Thyroid gland (tissue), 4 donors: ENCODE measurements around the gene F2RL2. TPM values are rescaled to one million over a fixed set of nuclear protein-coding genes. Genes with fewer than 3 reads are reported as not detected.
A peak's percentile ranks its signal among the peaks of the same experiment; 100 is the strongest.

ENCODE experiments used
- DNase-seq, 2 donors: peaks; one replicate each; pipeline ENCODE4 v3.0.0-alpha.2; 2019
- H3K27ac ChIP-seq, 3 donors: fragments of 200-600 bp; sonication (generic); 1 replicate in 2 of 3; 2 replicates in 1 of 3; pipeline ENCODE4 v1.5.1; 2016 to 2019; ENCODE audit warnings: mild to moderate bottlenecking in 1 of 3, moderate library complexity in 1 of 3
- H3K27me3 ChIP-seq: fragments of 200-600 bp; sonication (generic); one replicate; pipeline ENCODE4 v1.5.1; 2019
- H3K36me3 ChIP-seq, 2 donors: fragments of 200-600 bp; sonication (generic); one replicate each; pipeline ENCODE4 v1.5.1; 2016 to 2019
- H3K4me1 ChIP-seq, 2 donors: fragments of 200-600 bp; sonication (generic); one replicate each; pipeline ENCODE4 v1.5.1; 2017 to 2019
- H3K4me3 ChIP-seq, 3 donors: fragments of 200-600 bp; sonication (generic); replicated peaks in 1 of 3; 1 replicate in 2 of 3; 2 replicates in 1 of 3; pipeline ENCODE4 v1.5.1; 2016; ENCODE audit warnings: mild to moderate bottlenecking in 1 of 3
- H3K9me3 ChIP-seq: fragments of 200-600 bp; sonication (generic); one replicate; pipeline ENCODE4 v1.5.1; 2017
- CTCF ChIP-seq, 6 experiments: fragments of 200-600 bp in 3 of 6; fragments of 450-650 bp in 3 of 6; sonication (generic) in 3 of 6; IDR thresholded peaks; one replicate each; pipeline ENCODE4 v1.5.1; 2016 to 2019; ENCODE audit warnings: antibody characterized with exemption in 6 of 6, mild to moderate bottlenecking in 2 of 6, inconsistent platforms in 1 of 6, moderate library complexity in 1 of 6
- POLR2A ChIP-seq, 2 donors: fragments of 450-650 bp; IDR thresholded peaks; one replicate each; pipeline ENCODE4 v1.6.1; 2017; ENCODE audit warnings: antibody characterized with exemption in 2 of 2, mild to moderate bottlenecking in 2 of 2, moderate library complexity in 1 of 2
- WGBS, 2 donors: methylation state at CpG; one replicate each; pipeline ENCODE4 v1.1.5; 2017; 5-methylcytosine and 5-hydroxymethylcytosine counted together
- intact Hi-C: fragments of 100-400 bp; cut with DNase I; formaldehyde crosslinking; loops from one replicate; pipeline ENCODE4 v1.15.1; 2023
- total RNA-seq, 4 donors: library from RNA; depleted of rRNA; stranded (reverse); fragments of >200 nt; gene quantifications; one replicate each; pipeline ENCODE4 v1.2.3, GENCODE V29; 2016

The F2RL2 gene
- total RNA-seq, 4 donors from 2014 or later, result 0.13 to 0.73 (median 0.33) TPM

- TF ChIP-seq CTCF (IDR thresholded peaks at IDR 0.05) (peak; percentile 46 to 77 (median 64)), POLR2A (IDR thresholded peaks at IDR 0.05) (no peak)
- no peaks in the 10 kb centered on the region for H3K27me3 ChIP-seq
- DNase-seq, result peak; percentile 62 to 66
- no peaks in the 10 kb centered on the region for H3K9me3 ChIP-seq
- H3K36me3 ChIP-seq, result no peaks in the 10 kb centered on the region
- intact Hi-C loops, result no loop called here
- H3K27ac ChIP-seq, result no peak overlapping the region
- peaks cover 7 to 13% of the 10 kb centered on the region in 2 donors for H3K4me1 ChIP-seq
- WGBS, 2 donors, result 15 to 21% methylated on average over 1 of the region's 1 CpG
- no peak overlapping the region for H3K4me3 ChIP-seq
Observed at GRCh38 chr5:76641514-76642120, 18.4 kb upstream of the F2RL2 start.

GRCh38 chr5:76638479-76638878 is 15.3 kb upstream of the F2RL2 start:
- no peak for DNase-seq
- no peaks in the 10 kb centered on the region for H3K27me3 ChIP-seq
- H3K36me3 ChIP-seq, result no peaks in the 10 kb centered on the region
- no peak overlapping the region for H3K4me3 ChIP-seq
- peak overlapping the region in 1 of 3 donors; percentile 25 for H3K27ac ChIP-seq
- H3K4me1 ChIP-seq, result peaks cover 7 to 17% of the 10 kb centered on the region in 2 donors
- intact Hi-C loops, result no loop called here
- H3K9me3 ChIP-seq, result no peaks in the 10 kb centered on the region
- WGBS, 2 donors, result 83 to 88% methylated on average over 1 of the region's 1 CpG
- TF ChIP-seq CTCF (IDR thresholded peaks at IDR 0.05) (no peak), POLR2A (IDR thresholded peaks at IDR 0.05) (no peak)

GRCh38 chr5:76637490-76637889 is 14.3 kb upstream of the F2RL2 start:
- intact Hi-C loops, result no loop called here
- Histone ChIP-seq H3K9me3 (no peaks in the 10 kb centered on the region), H3K27ac (no peak overlapping the region), H3K4me3 (no peak overlapping the region), H3K4me1 (peaks cover 7 to 17% of the 10 kb centered on the region in 2 donors), H3K36me3 (no peaks in the 10 kb centered on the region), H3K27me3 (no peaks in the 10 kb centered on the region)
- TF ChIP-seq CTCF (IDR thresholded peaks at IDR 0.05) (no peak), POLR2A (IDR thresholded peaks at IDR 0.05) (no peak)
- DNase-seq, result no peak
- 97% methylated on average over 2 of the region's 2 CpGs for WGBS, 2 donors

GRCh38 chr5:76634661-76635060 is 11.5 kb upstream of the F2RL2 start:
- Histone ChIP-seq H3K9me3 (no peaks in the 10 kb centered on the region), H3K36me3 (no peaks in the 10 kb centered on the region), H3K27ac (no peak overlapping the region), H3K4me3 (no peak overlapping the region), H3K4me1 (peaks cover 7 to 17% of the 10 kb centered on the region in 2 donors), H3K27me3 (no peaks in the 10 kb centered on the region)
- WGBS, 2 donors, result 49 to 93% methylated on average over 4 of the region's 4 CpGs
- intact Hi-C loops, result no loop called here
- no peak for DNase-seq
- TF ChIP-seq CTCF (IDR thresholded peaks at IDR 0.05), result no peak
- no peak for TF ChIP-seq POLR2A (IDR thresholded peaks at IDR 0.05)

- Histone ChIP-seq H3K4me3 (no peak overlapping the region), H3K36me3 (no peaks in the 10 kb centered on the region), H3K4me1 (no peaks in the 10 kb centered on the region), H3K27ac (no peak overlapping the region), H3K27me3 (no peaks in the 10 kb centered on the region), H3K9me3 (no peaks in the 10 kb centered on the region)
- no peak for DNase-seq
- intact Hi-C loops, result no loop called here
- TF ChIP-seq CTCF (IDR thresholded peaks at IDR 0.05), result no peak
- TF ChIP-seq POLR2A (IDR thresholded peaks at IDR 0.05), result no peak
- WGBS, 2 donors, result 85 to 87% methylated on average over 6 of the region's 6 CpGs
Observed at GRCh38 chr5:76626738-76627137, 3.5 kb upstream of the F2RL2 start.
